Right atrium auricular region (tissue), 2 donors: ENCODE results near the gene DAB1. TPM values are rescaled to one million over a fixed set of nuclear protein-coding genes. Genes with fewer than 3 reads are reported as not detected.

ENCODE experiments used
- DNase-seq: peaks from one replicate; pipeline ENCODE4 v3.0.0-alpha.2; 2019; ENCODE audit warnings: low spot score
- H3K27ac ChIP-seq, 2 donors: fragments of 200-600 bp; sonication (generic); 1 replicate in 1 of 2; 2 replicates in 1 of 2; pipeline ENCODE4 v1.5.1; 2016 to 2019
- H3K27me3 ChIP-seq, 2 donors: fragments of 200-600 bp; sonication (generic); one replicate each; pipeline versions ENCODE4 v1.5.1 to v1.6.0; 2017 to 2019
- H3K36me3 ChIP-seq: fragments of 200-600 bp; sonication (generic); one replicate; pipeline ENCODE4 v1.5.1; 2016
- H3K4me1 ChIP-seq, 2 donors: fragments of 200-600 bp; sonication (generic); one replicate each; pipeline versions ENCODE4 v1.5.1 to v1.6.0; 2017 to 2019
- H3K4me3 ChIP-seq, 2 donors: fragments of 200-600 bp; sonication (generic); 1 replicate in 1 of 2; 2 replicates in 1 of 2; pipeline ENCODE4 v1.5.1; 2017 to 2019; ENCODE audit warnings: mild to moderate bottlenecking in 1 of 2, moderate library complexity in 1 of 2
- H3K9me3 ChIP-seq, 2 donors: fragments of 200-600 bp; sonication (generic); one replicate each; pipeline ENCODE4 v1.5.1; 2019
- CTCF ChIP-seq, 2 donors: fragments of 200-600 bp; sonication (generic); IDR thresholded peaks; one replicate each; pipeline ENCODE4 v1.5.1; 2019; ENCODE audit warnings: antibody characterized with exemption in 2 of 2
- total RNA-seq, 2 donors: library from RNA; depleted of rRNA; stranded (reverse); fragments of >200 nt; gene quantifications; one replicate each; pipeline ENCODE4 v1.1.0, GENCODE V29; 2016

The DAB1 gene
- total RNA-seq, 2 donors from 2014 or later: 0.19 to 3.3 TPM

GRCh38 chr1:57109247-57109646 is 314.6 kb downstream of the DAB1 start:
- H3K4me1 ChIP-seq: peaks cover 0 to 14% of the 10 kb centered on the region in 2 donors
- DNase-seq: no peak
- H3K36me3 ChIP-seq: no peaks in the 10 kb centered on the region
- no peak overlapping the region for H3K27ac ChIP-seq
- TF ChIP-seq CTCF (IDR thresholded peaks at IDR 0.05): no peak
- H3K9me3 ChIP-seq: no peaks in the 10 kb centered on the region
- no peaks in the 10 kb centered on the region for H3K27me3 ChIP-seq
- H3K4me3 ChIP-seq: no peak overlapping the region

- no peak overlapping the region for H3K4me3 ChIP-seq
- no peak overlapping the region for H3K27ac ChIP-seq
- no peak for DNase-seq
- H3K27me3 ChIP-seq: no peaks in the 10 kb centered on the region
- no peaks in the 10 kb centered on the region for H3K9me3 ChIP-seq
- no peak for TF ChIP-seq CTCF (IDR thresholded peaks at IDR 0.05)
- peaks cover 0 to 23% of the 10 kb centered on the region in 2 donors for H3K4me1 ChIP-seq
- H3K36me3 ChIP-seq: no peaks in the 10 kb centered on the region
Measured at GRCh38 chr1:57106296-57106695, 317.6 kb downstream of the DAB1 start.

- H3K27ac ChIP-seq: no peak overlapping the region
- H3K36me3 ChIP-seq: no peaks in the 10 kb centered on the region
- peaks cover 0 to 9% of the 10 kb centered on the region in 2 donors for H3K4me1 ChIP-seq
- no peak for TF ChIP-seq CTCF (IDR thresholded peaks at IDR 0.05)
- no peak for DNase-seq
- no peak overlapping the region for H3K4me3 ChIP-seq
- no peaks in the 10 kb centered on the region for H3K27me3 ChIP-seq
- no peaks in the 10 kb centered on the region for H3K9me3 ChIP-seq
Measured at GRCh38 chr1:57102561-57103326, 321.1 kb downstream of the DAB1 start.

GRCh38 chr1:57101209-57101608 is 322.7 kb downstream of the DAB1 start:
- no peaks in the 10 kb centered on the region for H3K36me3 ChIP-seq
- no peak for TF ChIP-seq CTCF (IDR thresholded peaks at IDR 0.05)
- no peak overlapping the region for H3K27ac ChIP-seq
- peaks cover 0 to 9% of the 10 kb centered on the region in 2 donors for H3K4me1 ChIP-seq
- H3K27me3 ChIP-seq: no peaks in the 10 kb centered on the region
- H3K4me3 ChIP-seq: no peak overlapping the region
- no peaks in the 10 kb centered on the region for H3K9me3 ChIP-seq
- no peak for DNase-seq

- H3K4me3 ChIP-seq: no peak overlapping the region
- TF ChIP-seq CTCF (IDR thresholded peaks at IDR 0.05): no peak
- no peak overlapping the region for H3K27ac ChIP-seq
- DNase-seq: no peak
- no peaks in the 10 kb centered on the region for H3K27me3 ChIP-seq
- H3K4me1 ChIP-seq: no peaks in the 10 kb centered on the region
- no peaks in the 10 kb centered on the region for H3K9me3 ChIP-seq
- no peaks in the 10 kb centered on the region for H3K36me3 ChIP-seq
Measured at GRCh38 chr1:57094749-57095148, 329.1 kb downstream of the DAB1 start.

- H3K4me1 ChIP-seq: no peaks in the 10 kb centered on the region
- TF ChIP-seq CTCF (IDR thresholded peaks at IDR 0.05): no peak
- H3K27ac ChIP-seq: no peak overlapping the region
- H3K36me3 ChIP-seq: no peaks in the 10 kb centered on the region
- no peak overlapping the region for H3K4me3 ChIP-seq
- no peaks in the 10 kb centered on the region for H3K27me3 ChIP-seq
- no peak for DNase-seq
- no peaks in the 10 kb centered on the region for H3K9me3 ChIP-seq
Measured at GRCh38 chr1:57093122-57093521, 330.7 kb downstream of the DAB1 start.
